AG04450 (cell line): ENCODE measurements around the gene ABHD12. TPM values are rescaled to one million over a fixed set of nuclear protein-coding genes. Genes with fewer than 3 reads are reported as not detected.
A peak's percentile ranks its signal among the peaks of the same experiment; 100 is the strongest.

Experiments used
- CTCF ChIA-PET: fragments of 300-600, 350-600 bp; formaldehyde crosslinking; extraction: SDS; loops from one replicate; lab custom pipeline; 2022; ENCODE audit warnings: antibody characterized with exemption, inconsistent platforms; lab: Charles Lee
- POLR2A ChIA-PET: fragments of 350-600 bp; formaldehyde crosslinking; extraction: SDS; loops from one replicate; lab custom pipeline; 2021; ENCODE audit warnings: antibody characterized with exemption, inconsistent platforms; lab: Yijun Ruan, JAX
- DNase-seq: peaks from one replicate; pipeline ENCODE4 v3.0.0-alpha.2; 2011; ENCODE audit warnings: low read depth, low spot score
- H3K27ac ChIP-seq: one replicate; pipeline ENCODE4 v1.5.1; 2012; ENCODE audit warnings: low read depth, low read length, control low read depth
- H3K27me3 ChIP-seq: one replicate; pipeline ENCODE4 v1.6.0; 2012; ENCODE audit warnings: low read length; ENCODE audit not compliant: control insufficient read depth, insufficient read depth
- H3K4me3 ChIP-seq: 2 replicates; pipeline ENCODE4 v1.5.1; 2011; ENCODE audit warnings: mild to moderate bottlenecking, low read depth, low read length, control low read depth
- H3K9me3 ChIP-seq: 2 replicates; pipeline ENCODE4 v1.5.1; 2012; ENCODE audit warnings: low read length; ENCODE audit not compliant: control insufficient read depth, insufficient read depth
- polyA plus RNA-seq: library from polyadenylated mRNA; depleted of rRNA; stranded (reverse); fragments of >200 nt; gene quantifications from 2 replicates; pipeline ENCODE4 v1.2.3, GENCODE V29; 2011
- TF ChIP-seq, protein P1 (sequence below): IDR thresholded peaks from 2 replicates; pipeline ENCODE4 v1.5.1; 2011; ENCODE audit warnings: low read depth, low read length, control low read depth, inconsistent platforms

The ABHD12 gene
- polyA plus RNA-seq, 1 experiment: 33.6 TPM

DNA sequence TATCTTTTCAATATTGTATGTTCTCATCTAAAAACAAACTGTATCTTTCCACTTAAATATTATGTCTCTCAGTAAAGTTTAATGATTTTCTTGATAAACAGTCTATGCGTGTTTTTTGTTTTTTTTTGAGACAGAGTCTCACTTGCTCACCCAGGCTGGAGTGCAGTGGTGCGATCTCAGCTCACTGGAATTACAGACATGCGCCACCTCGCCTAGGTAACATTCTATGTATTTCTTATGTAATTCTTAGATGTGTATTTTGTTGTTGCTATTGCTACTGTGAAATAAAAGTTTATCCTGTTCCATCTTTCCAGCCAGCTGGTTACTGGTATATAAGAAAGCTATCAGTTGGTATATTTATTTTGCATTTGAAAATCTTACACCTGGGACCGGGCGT lies 29.4 kb downstream of the ABHD12 start:
- Histone ChIP-seq H3K9me3 (peaks cover 5% of the 10 kb centered on the region; the same call in 1 of the 2 replicates), H3K27me3 (no peaks in the 10 kb centered on the region), H3K4me3 (no peak overlapping the region), H3K27ac (peak overlapping the region; percentile 62)
- POLR2A ChIA-PET: interaction anchor here (1.0 to 1.3 kb wide), 3 partner anchors 11 to 52 kb away, joined by 3 read pairs; no protein-coding TSS in a partner anchor
- TF ChIP-seq, protein P1, sequence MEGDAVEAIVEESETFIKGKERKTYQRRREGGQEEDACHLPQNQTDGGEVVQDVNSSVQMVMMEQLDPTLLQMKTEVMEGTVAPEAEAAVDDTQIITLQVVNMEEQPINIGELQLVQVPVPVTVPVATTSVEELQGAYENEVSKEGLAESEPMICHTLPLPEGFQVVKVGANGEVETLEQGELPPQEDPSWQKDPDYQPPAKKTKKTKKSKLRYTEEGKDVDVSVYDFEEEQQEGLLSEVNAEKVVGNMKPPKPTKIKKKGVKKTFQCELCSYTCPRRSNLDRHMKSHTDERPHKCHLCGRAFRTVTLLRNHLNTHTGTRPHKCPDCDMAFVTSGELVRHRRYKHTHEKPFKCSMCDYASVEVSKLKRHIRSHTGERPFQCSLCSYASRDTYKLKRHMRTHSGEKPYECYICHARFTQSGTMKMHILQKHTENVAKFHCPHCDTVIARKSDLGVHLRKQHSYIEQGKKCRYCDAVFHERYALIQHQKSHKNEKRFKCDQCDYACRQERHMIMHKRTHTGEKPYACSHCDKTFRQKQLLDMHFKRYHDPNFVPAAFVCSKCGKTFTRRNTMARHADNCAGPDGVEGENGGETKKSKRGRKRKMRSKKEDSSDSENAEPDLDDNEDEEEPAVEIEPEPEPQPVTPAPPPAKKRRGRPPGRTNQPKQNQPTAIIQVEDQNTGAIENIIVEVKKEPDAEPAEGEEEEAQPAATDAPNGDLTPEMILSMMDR: no peak
- CTCF ChIA-PET: no interaction called here
- no peak for DNase-seq

DNA sequence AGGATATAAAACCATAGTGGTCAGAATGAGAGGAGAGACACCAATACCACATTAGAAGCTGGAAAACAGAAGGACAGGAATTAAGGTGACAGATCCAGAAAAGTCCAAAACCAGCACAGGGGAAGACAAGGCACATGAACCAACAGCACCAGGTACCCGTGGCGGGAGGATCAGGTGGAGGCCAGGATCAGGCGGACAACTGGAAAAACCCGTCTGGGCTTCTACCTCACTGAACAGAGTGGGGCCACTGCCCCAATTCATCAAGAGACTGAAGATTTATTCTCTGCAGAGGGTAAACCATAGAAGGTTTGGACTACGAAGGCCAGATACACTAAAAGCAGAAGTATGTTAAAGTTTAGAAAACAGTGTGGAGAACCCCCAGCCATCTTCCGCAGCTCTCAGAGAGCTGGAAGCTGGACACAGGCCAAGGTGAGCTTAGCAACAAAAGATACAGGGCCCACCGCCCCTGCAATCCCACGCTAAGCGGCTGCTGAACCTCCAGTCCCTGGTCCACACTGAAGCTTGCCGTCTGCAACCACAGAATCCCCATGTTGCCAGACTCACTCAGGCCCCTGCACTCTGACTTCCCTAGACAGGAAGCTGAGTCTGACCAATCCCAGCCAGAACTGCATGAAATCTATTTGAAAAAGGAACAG lies 29.9 kb downstream of the ABHD12 start:
- H3K9me3 ChIP-seq: peaks cover 5% of the 10 kb centered on the region; the same call in 1 of the 2 replicates
- POLR2A ChIA-PET: interaction anchor here (1.0 to 1.3 kb wide), 3 partner anchors 11 to 51 kb away, joined by 3 read pairs; no protein-coding TSS in a partner anchor
- no peak overlapping the region for H3K4me3 ChIP-seq
- TF ChIP-seq, protein P1: no peak
- no peaks in the 10 kb centered on the region for H3K27me3 ChIP-seq
- no peak for DNase-seq
- CTCF ChIA-PET: no interaction called here
- peak overlapping the region; percentile 62 for H3K27ac ChIP-seq

GRCh38 chr20:25356271-25356933 lies 34.2 kb downstream of the ABHD12 start:
- H3K27me3 ChIP-seq: no peaks in the 10 kb centered on the region
- no peaks in the 10 kb centered on the region for H3K9me3 ChIP-seq
- DNase-seq: no peak
- no peak overlapping the region for H3K27ac ChIP-seq
- TF ChIP-seq, protein P1: no peak
- CTCF ChIA-PET: interaction anchor here (1.3 kb wide), 1 partner anchor 62 kb away, joined by 3 read pairs; no protein-coding TSS in a partner anchor
- no peak overlapping the region for H3K4me3 ChIP-seq
- POLR2A ChIA-PET: no interaction called here

- ChIA-PET CTCF (no interaction called here), POLR2A (no interaction called here)
- no peak for DNase-seq
- Histone ChIP-seq H3K27me3 (no peaks in the 10 kb centered on the region), H3K9me3 (no peaks in the 10 kb centered on the region), H3K27ac (no peak overlapping the region), H3K4me3 (no peak overlapping the region)
- TF ChIP-seq, protein P1: no peak
These were observed 34.8 kb downstream of the ABHD12 start for GRCh38 chr20:25355866-25356265.
